GM12872 (cell line): ENCODE results near the gene ZNF33B.

ENCODE experiments used
- TF ChIP-seq, protein P1 (sequence below): IDR thresholded peaks from 3 replicates; pipeline ENCODE4 v1.5.1; 2011; ENCODE audit warnings: low read depth, mild to moderate bottlenecking, low read length, moderate library complexity; ENCODE audit not compliant: insufficient read depth

Gene ZNF33B

GRCh38 chr10:42646687-42647640 is 8.6 kb upstream of the ZNF33B start:
- TF ChIP-seq, protein P1, sequence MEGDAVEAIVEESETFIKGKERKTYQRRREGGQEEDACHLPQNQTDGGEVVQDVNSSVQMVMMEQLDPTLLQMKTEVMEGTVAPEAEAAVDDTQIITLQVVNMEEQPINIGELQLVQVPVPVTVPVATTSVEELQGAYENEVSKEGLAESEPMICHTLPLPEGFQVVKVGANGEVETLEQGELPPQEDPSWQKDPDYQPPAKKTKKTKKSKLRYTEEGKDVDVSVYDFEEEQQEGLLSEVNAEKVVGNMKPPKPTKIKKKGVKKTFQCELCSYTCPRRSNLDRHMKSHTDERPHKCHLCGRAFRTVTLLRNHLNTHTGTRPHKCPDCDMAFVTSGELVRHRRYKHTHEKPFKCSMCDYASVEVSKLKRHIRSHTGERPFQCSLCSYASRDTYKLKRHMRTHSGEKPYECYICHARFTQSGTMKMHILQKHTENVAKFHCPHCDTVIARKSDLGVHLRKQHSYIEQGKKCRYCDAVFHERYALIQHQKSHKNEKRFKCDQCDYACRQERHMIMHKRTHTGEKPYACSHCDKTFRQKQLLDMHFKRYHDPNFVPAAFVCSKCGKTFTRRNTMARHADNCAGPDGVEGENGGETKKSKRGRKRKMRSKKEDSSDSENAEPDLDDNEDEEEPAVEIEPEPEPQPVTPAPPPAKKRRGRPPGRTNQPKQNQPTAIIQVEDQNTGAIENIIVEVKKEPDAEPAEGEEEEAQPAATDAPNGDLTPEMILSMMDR = no peak

DNA sequence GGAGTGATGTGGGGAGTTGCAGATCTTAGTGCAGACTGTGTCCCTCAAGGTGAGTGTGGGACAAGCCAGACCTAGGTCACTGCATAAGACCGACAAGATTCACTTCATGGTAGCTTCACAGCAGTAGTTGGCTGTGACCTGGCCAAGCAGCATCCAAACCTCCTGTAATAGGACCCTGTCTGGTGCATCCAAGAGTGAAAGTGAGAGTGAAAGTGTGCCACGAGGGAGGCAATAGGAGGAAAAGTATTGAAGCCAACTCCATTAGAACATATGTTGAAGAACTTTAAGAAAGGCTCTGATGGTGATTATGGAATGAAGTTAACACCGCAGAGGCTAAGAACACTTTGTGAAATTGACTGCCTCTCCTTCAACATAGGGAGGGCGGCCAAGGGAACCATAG is 7.8 kb upstream of the ZNF33B start:
- TF ChIP-seq, protein P1 = no peak

- TF ChIP-seq, protein P1 = no peak
Measured at GRCh38 chr10:42645516-42645915, 7.1 kb upstream of the ZNF33B start.

- TF ChIP-seq, protein P1 = no peak
Measured at GRCh38 chr10:42645103-42645502, 6.7 kb upstream of the ZNF33B start.

DNA sequence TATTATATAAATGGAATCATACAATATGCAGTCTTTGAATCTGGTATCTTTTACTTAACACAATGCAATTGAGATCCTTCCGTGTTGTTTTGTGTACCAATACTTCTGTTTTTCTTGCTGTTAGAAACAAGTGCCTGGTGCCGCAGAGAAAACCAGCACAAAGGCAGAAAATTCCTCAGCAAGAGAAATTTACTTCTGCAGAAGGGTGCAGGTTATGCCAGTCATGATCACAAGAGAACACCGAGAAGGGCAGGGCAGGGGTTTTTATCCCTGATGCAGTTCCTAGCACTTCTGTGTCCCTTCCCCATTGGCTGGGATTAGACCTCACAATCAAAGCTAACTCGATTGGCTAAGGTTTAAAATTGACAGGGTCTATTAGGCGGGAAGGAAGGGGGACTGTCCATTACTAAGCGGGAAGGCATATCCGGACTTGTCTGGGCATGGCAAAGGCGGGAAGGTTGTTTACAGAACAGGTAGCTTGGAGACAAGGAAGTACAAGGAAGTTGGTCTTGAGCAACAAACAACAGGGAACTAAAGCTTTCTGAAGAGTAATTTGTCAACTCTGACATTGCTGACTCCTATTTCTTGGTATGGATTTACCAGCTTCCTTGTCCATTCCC is 2.4 kb upstream of the ZNF33B start:
- TF ChIP-seq, protein P1 = no peak

DNA sequence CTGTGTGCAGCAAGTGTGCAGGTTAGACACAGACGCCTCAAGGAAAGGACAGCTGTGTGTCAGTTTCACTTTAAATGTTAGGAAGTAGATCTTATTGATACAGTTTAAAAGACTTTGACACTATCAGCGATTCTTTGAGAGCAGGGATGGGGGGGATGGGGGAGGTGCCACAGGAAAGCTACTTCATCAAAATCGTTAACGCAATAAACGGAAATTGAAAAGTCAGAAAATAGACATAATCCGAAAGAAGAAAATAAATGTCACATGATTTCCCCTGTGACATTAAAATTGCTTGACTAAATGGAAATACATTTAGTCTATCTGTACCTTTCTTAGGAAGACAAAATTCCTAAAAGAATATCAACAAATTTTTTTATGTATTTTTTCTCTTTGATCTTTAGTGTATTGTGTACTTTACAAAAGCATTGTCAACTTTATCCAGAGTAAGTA is 476 bp upstream of the ZNF33B start:
- TF ChIP-seq, protein P1 = no peak

DNA sequence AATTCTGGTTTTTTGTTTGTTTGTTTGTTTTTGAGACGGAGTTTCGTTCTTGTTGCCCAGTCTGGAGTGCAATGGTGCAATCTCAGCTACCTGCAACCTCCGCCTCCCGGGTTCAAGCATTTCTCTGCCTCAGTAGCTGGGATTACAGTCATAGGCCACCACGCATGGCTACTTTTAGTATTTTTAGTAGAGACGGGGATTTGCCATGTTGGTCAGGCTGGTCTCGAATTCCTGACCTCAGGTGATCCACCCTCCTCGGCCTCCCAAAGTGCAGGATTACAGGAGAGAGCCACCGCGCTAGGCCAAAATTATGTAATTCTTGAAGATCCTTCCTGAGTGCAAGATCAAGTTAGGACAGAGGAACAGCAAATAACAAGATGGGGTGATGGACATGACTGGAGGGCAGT is 719 bp downstream of the ZNF33B start:
- TF ChIP-seq, protein P1 = no peak
